Measurements from ENCODE around the gene CHRM4.
"Not testable (repeated sequence)": the region's sequence is repeated elsewhere in the genome, so short reads cannot be mapped to it uniquely, and the experiment has no call there.

Gene CHRM4

DNA sequence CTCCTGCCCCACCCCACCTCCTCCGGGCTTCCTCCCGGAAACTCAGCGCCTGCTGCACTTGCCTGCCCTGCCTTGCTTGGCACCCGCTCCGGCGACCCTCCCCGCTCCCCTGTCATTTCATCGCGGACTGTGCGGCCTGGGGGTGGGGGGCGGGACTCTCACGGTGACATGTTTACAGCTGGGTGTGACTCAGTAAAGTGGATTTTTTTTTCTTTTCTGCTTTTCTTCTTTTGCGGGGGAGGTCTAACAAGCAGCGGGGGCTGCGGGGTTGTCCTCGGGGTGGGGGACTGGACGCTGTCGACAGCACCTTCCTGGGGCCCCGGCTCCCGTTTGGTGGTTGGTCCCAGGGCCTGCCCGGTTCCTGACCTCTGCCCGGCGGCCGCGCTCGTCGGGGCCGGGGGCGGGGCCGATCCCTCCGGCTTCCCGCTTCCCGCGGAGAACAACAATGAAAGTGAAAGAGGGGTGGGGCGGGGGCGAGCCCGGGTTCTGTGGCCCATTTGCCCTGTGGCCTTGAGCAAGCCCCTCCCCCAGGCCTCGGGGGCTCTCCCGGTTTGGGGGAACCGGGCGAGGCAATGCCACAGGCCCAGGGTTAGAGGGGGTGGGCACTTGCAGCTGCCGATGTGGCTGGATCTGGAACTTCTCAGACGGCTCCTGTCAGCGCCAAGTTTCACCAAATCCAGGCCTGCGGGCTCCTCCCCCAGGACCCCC is 11.1 kb downstream of the CHRM4 start:
- in situ Hi-C loops (cut with MboI; ENCODE audit: low sequenced_read_pairs, unreplicated experiment), result no loop called here
- peak; percentile 82 for DNase-seq (ENCODE audit: low spot score)
- TF ChIP-seq, protein P1, sequence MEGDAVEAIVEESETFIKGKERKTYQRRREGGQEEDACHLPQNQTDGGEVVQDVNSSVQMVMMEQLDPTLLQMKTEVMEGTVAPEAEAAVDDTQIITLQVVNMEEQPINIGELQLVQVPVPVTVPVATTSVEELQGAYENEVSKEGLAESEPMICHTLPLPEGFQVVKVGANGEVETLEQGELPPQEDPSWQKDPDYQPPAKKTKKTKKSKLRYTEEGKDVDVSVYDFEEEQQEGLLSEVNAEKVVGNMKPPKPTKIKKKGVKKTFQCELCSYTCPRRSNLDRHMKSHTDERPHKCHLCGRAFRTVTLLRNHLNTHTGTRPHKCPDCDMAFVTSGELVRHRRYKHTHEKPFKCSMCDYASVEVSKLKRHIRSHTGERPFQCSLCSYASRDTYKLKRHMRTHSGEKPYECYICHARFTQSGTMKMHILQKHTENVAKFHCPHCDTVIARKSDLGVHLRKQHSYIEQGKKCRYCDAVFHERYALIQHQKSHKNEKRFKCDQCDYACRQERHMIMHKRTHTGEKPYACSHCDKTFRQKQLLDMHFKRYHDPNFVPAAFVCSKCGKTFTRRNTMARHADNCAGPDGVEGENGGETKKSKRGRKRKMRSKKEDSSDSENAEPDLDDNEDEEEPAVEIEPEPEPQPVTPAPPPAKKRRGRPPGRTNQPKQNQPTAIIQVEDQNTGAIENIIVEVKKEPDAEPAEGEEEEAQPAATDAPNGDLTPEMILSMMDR (IDR thresholded peaks at IDR 0.05; ENCODE audit: borderline replicate concordance, control extremely low read depth, extremely low read depth, insufficient read depth, missing control alignments), result no peak

DNA sequence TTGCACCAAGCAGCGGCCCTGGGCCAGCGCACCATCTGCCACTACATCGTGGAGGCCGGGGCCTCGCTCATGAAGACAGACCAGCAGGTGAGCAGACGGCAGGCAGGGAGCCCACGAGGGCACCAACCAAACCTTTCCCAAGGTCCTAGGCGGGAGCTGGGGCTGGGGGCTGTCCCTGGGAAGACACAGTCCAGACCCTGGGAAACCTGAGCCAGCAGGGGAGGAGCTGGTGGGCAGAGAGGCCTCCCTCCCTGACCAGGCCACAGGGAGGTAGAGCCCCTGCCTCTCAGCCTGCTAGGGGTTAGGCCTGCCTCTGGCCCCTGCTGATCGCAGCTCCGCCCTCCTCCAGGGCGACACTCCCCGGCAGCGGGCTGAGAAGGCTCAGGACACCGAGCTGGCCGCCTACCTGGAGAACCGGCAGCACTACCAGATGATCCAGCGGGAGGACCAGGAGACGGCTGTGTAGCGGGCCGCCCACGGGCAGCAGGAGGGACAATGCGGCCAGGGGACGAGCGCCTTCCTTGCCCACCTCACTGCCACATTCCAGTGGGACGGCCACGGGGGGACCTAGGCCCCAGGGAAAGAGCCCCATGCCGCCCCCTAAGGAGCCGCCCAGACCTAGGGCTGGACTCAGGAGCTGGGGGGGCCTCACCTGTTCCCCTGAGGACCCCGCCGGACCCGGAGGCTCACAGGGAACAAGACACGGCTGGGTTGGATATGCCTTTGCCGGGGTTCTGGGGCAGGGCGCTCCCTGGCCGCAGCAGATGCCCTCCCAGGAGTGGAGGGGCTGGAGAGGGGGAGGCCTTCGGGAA is 11.9 kb downstream of the CHRM4 start:
- in situ Hi-C loops (cut with MboI; ENCODE audit: low sequenced_read_pairs, unreplicated experiment); DNase-seq (ENCODE audit: low spot score): not testable (repeated sequence)

DNA sequence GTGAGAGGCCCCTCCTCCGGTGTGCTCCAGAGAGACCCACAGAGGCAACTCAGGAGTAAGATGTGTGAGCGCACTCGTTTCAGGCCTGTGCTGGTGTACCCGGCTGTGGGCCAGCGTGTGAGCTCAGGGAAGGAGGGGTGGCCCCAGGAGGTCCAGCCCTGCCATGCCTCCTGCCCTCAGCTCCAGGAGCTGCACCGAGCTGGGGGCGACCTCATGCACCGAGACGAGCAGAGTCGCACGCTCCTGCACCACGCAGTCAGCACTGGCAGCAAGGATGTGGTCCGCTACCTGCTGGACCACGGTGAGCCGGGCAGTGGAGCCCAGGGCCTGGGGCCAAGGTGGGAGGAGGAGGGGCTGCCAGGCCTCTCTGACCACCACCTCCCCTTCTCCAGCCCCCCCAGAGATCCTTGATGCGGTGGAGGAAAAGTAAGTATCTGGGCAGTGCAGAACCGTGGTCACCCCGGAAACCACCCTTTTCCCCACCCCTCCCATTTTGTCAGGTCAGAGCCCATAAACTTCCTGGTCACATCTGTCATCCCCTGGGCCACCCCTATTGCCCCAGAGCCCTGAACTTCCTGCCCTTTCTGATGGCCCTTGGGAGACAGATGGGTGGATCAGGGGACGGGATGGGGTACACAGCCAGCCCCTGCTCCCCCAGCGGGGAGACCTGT is 12.6 kb downstream of the CHRM4 start:
- TF ChIP-seq, protein P1 (IDR thresholded peaks at IDR 0.05; ENCODE audit: borderline replicate concordance, control extremely low read depth, extremely low read depth, insufficient read depth, missing control alignments), result no peak
- no peak for DNase-seq (ENCODE audit: low spot score)
- in situ Hi-C loops (cut with MboI; ENCODE audit: low sequenced_read_pairs, unreplicated experiment), result no loop called here

DNA sequence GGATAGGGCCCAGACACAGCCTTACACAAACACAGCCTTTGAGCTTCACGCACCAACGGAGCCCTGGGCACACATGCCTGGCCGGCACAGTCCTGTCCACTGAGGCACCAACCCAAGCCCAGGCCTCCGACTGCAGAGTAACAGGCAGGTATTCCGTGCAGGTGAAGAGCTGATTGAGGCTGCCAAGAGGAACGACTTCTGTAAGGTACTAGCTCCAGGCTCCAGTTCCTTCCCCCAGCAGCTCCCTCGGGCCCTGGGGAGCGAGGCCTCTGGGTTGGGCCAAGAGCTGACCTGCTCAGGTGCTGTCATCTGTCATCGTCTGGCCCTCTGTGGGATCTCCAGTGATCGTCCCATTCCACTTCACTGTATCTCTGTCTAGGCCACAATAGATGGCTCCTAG is 13.3 kb downstream of the CHRM4 start:
- TF ChIP-seq, protein P1 (IDR thresholded peaks at IDR 0.05; ENCODE audit: borderline replicate concordance, control extremely low read depth, extremely low read depth, insufficient read depth, missing control alignments), result no peak
- in situ Hi-C loops (cut with MboI; ENCODE audit: low sequenced_read_pairs, unreplicated experiment), result no loop called here
- DNase-seq (ENCODE audit: low spot score), result no peak

DNA sequence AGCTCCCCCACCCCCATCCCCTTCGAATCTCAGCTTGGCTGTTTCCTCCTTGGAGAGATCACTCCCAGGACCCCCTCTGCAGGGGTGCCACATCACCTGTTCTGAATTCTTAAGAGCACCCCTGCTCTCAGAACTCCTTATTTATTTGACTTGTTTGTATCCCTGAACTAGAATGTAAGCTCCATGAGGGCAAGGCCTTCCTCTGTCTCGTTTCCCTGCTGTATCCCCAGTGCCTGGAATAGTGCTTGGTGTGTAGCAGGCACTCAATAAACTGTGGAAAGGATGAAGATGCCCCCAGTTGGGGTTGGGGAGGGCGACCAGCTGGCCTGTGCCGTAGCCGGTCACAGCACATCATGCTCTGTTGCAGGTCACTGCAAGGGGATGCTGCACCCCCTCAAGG is 13.7 kb downstream of the CHRM4 start:
- no peak for DNase-seq (ENCODE audit: low spot score)
- TF ChIP-seq, protein P1 (IDR thresholded peaks at IDR 0.05; ENCODE audit: borderline replicate concordance, control extremely low read depth, extremely low read depth, insufficient read depth, missing control alignments), result no peak
- in situ Hi-C loops (cut with MboI; ENCODE audit: low sequenced_read_pairs, unreplicated experiment), result no loop called here

DNA sequence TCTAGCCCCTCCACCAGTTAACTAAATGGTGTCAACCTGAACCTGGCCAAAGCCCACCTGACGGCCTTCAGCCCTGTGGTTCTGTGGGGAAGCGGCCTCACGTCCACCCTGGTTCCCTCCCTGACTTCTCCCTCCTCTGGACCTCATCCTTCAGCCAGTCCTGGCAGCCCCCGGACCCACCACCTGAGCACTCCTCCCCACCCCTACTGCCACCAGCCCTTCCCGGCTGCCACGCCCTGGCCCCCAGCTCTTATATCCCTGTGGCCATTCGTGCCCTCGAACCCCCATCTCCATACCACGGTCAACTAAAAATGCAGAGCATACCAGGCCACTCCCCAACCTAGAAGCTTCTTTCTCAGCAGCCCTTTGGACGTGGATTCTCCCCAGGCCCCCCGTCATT is 14.3 kb downstream of the CHRM4 start:
- in situ Hi-C loops (cut with MboI; ENCODE audit: low sequenced_read_pairs, unreplicated experiment), result no loop called here

More for the DNA sequence above, 14.3 kb downstream of the CHRM4 start:
- TF ChIP-seq, protein P1 (IDR thresholded peaks at IDR 0.05; ENCODE audit: borderline replicate concordance, control extremely low read depth, extremely low read depth, insufficient read depth, missing control alignments), result no peak
- no peak for DNase-seq (ENCODE audit: low spot score)
